Measurements from ENCODE around the gene RAB40AL. TPM values are rescaled to one million over a fixed set of nuclear protein-coding genes. Genes with fewer than 3 reads are reported as not detected.

The RAB40AL gene
- total RNA-seq, 1 donor from 2014 or later, result 0.32 TPM

- DNase-seq (ENCODE audit: low spot score), result no peak
- intact Hi-C loops (cut with DNase I), result no loop called here
These were observed 39.9 kb downstream of the RAB40AL start for GRCh38 chrX:102976793-102977495.

DNA sequence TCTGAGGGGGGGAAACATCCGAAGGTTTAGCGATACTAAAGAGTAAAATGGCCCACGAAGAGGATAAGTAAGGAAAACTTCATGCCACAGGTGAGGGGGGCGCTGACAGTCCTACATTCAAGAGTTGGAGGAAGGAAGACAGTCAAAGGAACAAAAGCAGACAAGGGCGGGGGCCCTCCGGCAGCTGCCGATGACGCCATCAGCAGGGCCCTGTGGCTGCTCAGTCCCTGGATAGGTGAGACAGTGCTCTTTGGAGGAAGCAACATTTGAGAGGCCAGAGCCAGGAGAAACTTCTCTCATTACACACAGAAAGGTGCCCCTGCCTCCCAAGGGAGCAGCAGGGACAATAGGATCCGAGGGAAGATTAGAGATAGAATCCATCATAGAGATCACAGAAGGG is 41.5 kb downstream of the RAB40AL start:
- no peak for DNase-seq (ENCODE audit: low spot score)
- intact Hi-C loops (cut with DNase I), result no loop called here

DNA sequence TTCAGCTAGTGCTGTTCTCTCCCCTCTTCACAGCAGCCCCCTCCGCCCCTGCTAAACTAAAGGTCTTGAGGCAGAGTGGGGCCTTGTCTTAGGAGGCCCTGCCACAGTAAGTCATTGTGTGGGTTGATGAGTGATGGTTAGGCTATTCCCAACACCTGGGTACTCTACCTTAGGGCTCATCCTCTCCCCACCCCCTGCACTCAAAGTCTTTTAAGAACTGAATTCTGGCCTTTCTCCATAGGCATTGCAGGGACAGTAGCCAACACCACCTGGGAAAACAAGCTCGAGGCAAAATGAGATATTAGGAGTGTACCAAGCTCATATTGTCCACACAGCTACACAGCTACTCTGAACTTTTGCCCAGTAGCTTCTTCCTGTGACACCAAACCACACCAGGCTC is 42.5 kb downstream of the RAB40AL start:
- DNase-seq (ENCODE audit: low spot score), result no peak
- intact Hi-C loops (cut with DNase I), result no loop called here

DNA sequence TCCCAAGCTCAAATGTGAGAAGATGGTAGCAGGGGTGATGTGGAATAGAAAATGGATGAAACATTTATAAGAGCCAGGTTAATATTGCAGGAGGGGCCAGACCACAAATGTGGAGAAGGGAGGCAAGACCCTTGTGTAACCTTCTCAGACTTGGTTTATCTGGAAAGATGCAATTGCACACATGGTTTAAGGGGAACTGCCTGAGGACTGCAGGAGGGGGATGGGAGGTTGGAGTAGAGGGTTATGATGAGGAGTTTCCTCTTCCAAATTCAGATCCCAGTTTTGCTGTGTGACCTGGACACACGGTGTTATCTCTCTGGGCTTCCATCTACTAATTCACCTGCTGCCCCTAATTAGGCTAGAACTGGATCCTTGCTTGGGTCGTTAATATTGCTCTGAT is 46.1 kb downstream of the RAB40AL start:
- intact Hi-C loops (cut with DNase I), result no loop called here
- DNase-seq (ENCODE audit: low spot score), result no peak

GRCh38 chrX:102985192-102985591 is 48.1 kb downstream of the RAB40AL start:
- intact Hi-C loops (cut with DNase I), result no loop called here
- no peak for DNase-seq (ENCODE audit: low spot score)

Other genes with a start within 250 kb of the RAB40AL start
- 17.7 TPM for gene GPRASP2, start 224.8 kb upstream of the RAB40AL start, total RNA-seq
- gene GPRASP3, start 216.5 kb upstream of the RAB40AL start, total RNA-seq, result 5.7 TPM
- 4.1 TPM for gene BEX1, start 126.9 kb downstream of the RAB40AL start, total RNA-seq
- gene NXF3, start 155.9 kb downstream of the RAB40AL start, total RNA-seq, result 0.19 TPM

Measured in cardiac septum (tissue), 1 donor.